ENCODE results near the gene CHAF1A. TPM values are rescaled to one million over a fixed set of nuclear protein-coding genes. Genes with fewer than 3 reads are reported as not detected.

The CHAF1A gene
- total and polyA plus RNA-seq, 2 of the 8 experiments (the other 6 are each of a cell fraction or from before 2014, with no cell fraction given) = 122 to 147 TPM

DNA sequence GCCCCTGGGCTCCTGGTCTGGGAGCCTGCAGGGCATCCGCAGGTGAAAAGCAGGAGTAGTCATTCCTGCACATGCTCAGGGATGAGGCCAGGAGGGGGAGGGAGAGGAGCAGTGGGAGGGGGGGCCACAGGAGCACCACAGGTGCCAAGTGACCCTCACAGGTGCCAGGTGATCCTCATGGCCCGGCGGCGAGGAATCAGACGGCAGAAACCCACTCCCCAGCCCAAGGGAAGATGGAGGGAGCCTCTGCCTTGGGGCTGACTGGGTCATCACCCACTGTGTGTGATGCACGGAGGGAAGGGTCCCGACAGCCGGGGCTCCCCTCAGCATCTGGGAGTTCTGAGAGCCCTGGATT is 29.4 kb upstream of the CHAF1A start:
- peaks cover 5 to 48% (median 38%) of the 10 kb centered on the region in 4 experiments for H3K4me1 ChIP-seq (replicated peaks in 1 of 4; ENCODE audit: control insufficient read depth in 3 of 4, insufficient read depth in 4 of 4, low read length in 3 of 4)
- H2BK12ac ChIP-seq (ENCODE audit: low read depth, low read length) = no peak overlapping the region
- H4K8ac ChIP-seq (ENCODE audit: extremely low read depth, insufficient read depth, low read length) = no peak overlapping the region
- TF ChIP-seq SRF (IDR thresholded peaks at IDR 0.05; ENCODE audit: low read depth, low read length) (no peak), KDM5A (IDR thresholded peaks at IDR 0.05; ENCODE audit: low read length) (no peak), JUND (IDR thresholded peaks at IDR 0.05; ENCODE audit: low read length) (no peak), ATF2 (IDR thresholded peaks at IDR 0.05; ENCODE audit: low read length) (no peak), RXRA (IDR thresholded peaks at IDR 0.05; ENCODE audit: insufficient read depth, low read depth, low read length) (no peak), SUZ12 (IDR thresholded peaks at IDR 0.05; ENCODE audit: low read length) (no peak), SP4 (IDR thresholded peaks at IDR 0.05; ENCODE audit: low read length) (no peak), FOSL1 (IDR thresholded peaks at IDR 0.05; ENCODE audit: insufficient read depth, low read depth, low read length) (no peak), SIRT6 (IDR thresholded peaks at IDR 0.05; ENCODE audit: low read length) (no peak), KDM4A (IDR thresholded peaks at IDR 0.05; ENCODE audit: low read depth, low read length, severe bottlenecking) (no peak), GTF2F1 (IDR thresholded peaks at IDR 0.05; ENCODE audit: borderline replicate concordance, low read depth, low read length) (no peak)
- H2BK120ac ChIP-seq (replicated peaks; ENCODE audit: low read depth, low read length) = no peak overlapping the region
- WGBS, 2 experiments (ENCODE audit: extremely low coverage in 1 of 2, insufficient coverage in 1 of 2, insufficient read length in 1 of 2, insufficient replicate concordance in 2 of 2, low coverage in 1 of 2, low lambda C conversion rate in 2 of 2, missing lambda C conversion rate in 1 of 2) = 97% methylated on average over 4 of the region's 8 CpGs; no CpG with 5 or more reads in 1 of the 2 experiments
- no peaks in the 10 kb centered on the region for H3K27me3 ChIP-seq (replicated peaks in 1 of 4; ENCODE audit: control insufficient read depth in 3 of 4, extremely low read depth in 1 of 4, insufficient read depth in 3 of 4, low read length in 3 of 4)
- no peak overlapping the region for H3K23ac ChIP-seq (ENCODE audit: insufficient read length)
- peaks cover 27% of the 10 kb centered on the region for H3K79me1 ChIP-seq (ENCODE audit: low read depth, low read length)
- CTCF ChIA-PET (ENCODE audit: partially characterized antibody) = interaction anchor here (1.0 to 6.3 kb wide), 5 partner anchors 11 to 105 kb away, joined by 5 to 72 read pairs (median 35); no protein-coding TSS in a partner anchor
- H3K9me3 ChIP-seq (ENCODE audit: insufficient read depth in 2 of 2, low read depth in 1 of 2, low read length in 1 of 2) = no peaks in the 10 kb centered on the region
- POLR2A ChIA-PET (ENCODE audit: partially characterized antibody) = interaction anchor here (0.7 to 4.1 kb wide), 5 partner anchors 10 to 94 kb away, joined by 3 to 18 read pairs (median 4); no protein-coding TSS in a partner anchor
- DNase-seq (ENCODE audit: low read depth in 1 of 2, low spot score in 2 of 2) = peak in 1 of 2 experiments; percentile 41
- H3K4ac ChIP-seq (replicated peaks; ENCODE audit: insufficient read length, low read depth, low read length) = no peak overlapping the region
- H3K27ac ChIP-seq (ENCODE audit: low read depth, low read length) = no peak overlapping the region
- H3K79me2 ChIP-seq (ENCODE audit: control insufficient read depth in 1 of 2, insufficient read depth in 2 of 2, low read length in 2 of 2) = peaks cover 0 to 19% of the 10 kb centered on the region in 2 experiments; a peak in 1 of 4 replicates
- H2BK20ac ChIP-seq (ENCODE audit: low read length) = no peak overlapping the region
- no peak overlapping the region for H3K14ac ChIP-seq (ENCODE audit: insufficient read length)
- H4K91ac ChIP-seq (replicated peaks; ENCODE audit: insufficient read length, low read length) = no peak overlapping the region
- H2BK5ac ChIP-seq (ENCODE audit: low read depth, low read length) = no peak overlapping the region
- H2AK5ac ChIP-seq (ENCODE audit: low read depth, low read length) = no peak overlapping the region
- no peak overlapping the region for H3K4me3 ChIP-seq (ENCODE audit: extremely low read depth in 1 of 4, insufficient read depth in 2 of 4, low read depth in 3 of 4, low read length in 4 of 4)
- no peak overlapping the region for H2AFZ ChIP-seq (ENCODE audit: low read length)
- FAIRE-seq = no peak
- H4K5ac ChIP-seq (ENCODE audit: insufficient read length, low read depth, low read length) = no peak overlapping the region
- H4K20me1 ChIP-seq (replicated peaks in 1 of 2; ENCODE audit: control insufficient read depth in 1 of 2, insufficient read depth in 2 of 2, low read length in 2 of 2) = peaks cover 22 to 42% of the 10 kb centered on the region in 2 experiments
- H3K9ac ChIP-seq (replicated peaks in 1 of 4; ENCODE audit: extremely low read depth in 1 of 4, low read depth in 3 of 4, low read length in 3 of 4) = no peak overlapping the region
- H3K23me2 ChIP-seq (ENCODE audit: low read depth, low read length) = no peaks in the 10 kb centered on the region
- H3K56ac ChIP-seq (replicated peaks; ENCODE audit: insufficient read length, low read depth, low read length) = no peak overlapping the region
- H3K18ac ChIP-seq (ENCODE audit: extremely low read depth, low read length) = no peak overlapping the region
- H3K36me3 ChIP-seq (ENCODE audit: control insufficient read depth in 2 of 4, insufficient read depth in 4 of 4, low read length in 3 of 4) = no peaks in the 10 kb centered on the region
- H2BK15ac ChIP-seq (ENCODE audit: low read length) = no peak overlapping the region
- H3K4me2 ChIP-seq (ENCODE audit: insufficient read depth in 1 of 2, low read depth in 2 of 2, low read length in 2 of 2) = no peak overlapping the region
